HG03097 (cell line): ENCODE results near the gene OGFOD1.
"Not testable (repeated sequence)": the region's sequence is repeated elsewhere in the genome, so short reads cannot be mapped to it uniquely, and the experiment has no call there.

ENCODE experiments used
- ATAC-seq: cut with Tn5 transposase; IDR thresholded peaks from one replicate; pipeline ENCODE4 v1.9.1; 2021; ENCODE audit not compliant: unreplicated experiment, low FRiP score

OGFOD1 gene

DNA sequence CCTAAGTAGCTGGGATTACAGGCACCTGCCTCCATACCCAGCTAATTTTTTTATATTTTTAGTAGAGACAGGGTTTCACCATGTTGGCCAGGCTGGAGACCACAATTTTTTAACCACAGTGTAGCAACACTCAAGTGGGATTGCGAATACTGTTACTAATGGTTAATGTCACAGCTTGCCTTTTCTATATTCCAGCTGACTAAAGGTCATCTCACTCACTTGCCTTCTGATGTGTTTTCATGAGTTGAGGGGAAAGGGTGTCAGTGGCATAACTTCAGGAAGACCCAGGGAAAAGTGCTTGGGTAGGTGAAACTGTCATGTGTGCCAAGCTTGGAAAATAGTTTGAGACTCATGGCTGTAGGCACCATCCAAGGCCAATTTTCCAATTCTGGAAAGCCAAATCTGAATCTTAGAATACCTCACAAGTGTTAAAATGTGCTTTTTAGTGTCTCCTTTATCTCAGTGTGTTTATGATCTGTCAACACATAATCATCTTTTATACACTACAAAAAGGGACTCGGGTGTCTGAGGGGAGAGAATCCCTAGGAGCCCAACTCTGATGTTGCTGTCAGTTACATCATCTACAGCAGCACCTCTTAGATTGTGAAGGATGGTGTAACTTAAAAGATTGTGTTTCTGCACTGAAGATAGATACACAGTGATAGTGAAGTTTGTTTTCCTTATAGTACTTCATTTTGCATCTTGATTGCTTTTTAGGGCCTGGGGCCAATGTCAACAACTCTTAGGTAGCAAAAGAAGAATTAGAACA, 27.1 kb downstream of the OGFOD1 start:
- no peak for ATAC-seq

DNA sequence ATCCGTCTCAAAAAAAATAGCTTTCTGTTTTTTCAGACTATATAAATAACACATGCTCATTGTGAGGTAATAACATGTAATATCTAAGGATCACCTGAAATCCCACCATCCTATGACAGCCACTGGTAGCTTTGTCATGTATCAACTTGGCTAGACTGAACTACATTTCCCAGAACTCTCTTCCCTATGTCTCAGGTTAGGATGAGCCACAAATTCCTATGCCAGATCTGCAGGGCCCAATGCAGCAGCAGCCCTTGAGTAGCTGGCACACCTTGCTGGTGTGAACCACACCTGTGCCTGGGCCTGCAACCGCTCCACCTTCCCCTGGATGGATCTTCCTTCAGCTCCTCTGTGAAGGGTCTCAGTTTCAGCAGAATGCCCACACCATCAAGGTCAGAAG, 28.1 kb downstream of the OGFOD1 start:
- ATAC-seq: no peak

DNA sequence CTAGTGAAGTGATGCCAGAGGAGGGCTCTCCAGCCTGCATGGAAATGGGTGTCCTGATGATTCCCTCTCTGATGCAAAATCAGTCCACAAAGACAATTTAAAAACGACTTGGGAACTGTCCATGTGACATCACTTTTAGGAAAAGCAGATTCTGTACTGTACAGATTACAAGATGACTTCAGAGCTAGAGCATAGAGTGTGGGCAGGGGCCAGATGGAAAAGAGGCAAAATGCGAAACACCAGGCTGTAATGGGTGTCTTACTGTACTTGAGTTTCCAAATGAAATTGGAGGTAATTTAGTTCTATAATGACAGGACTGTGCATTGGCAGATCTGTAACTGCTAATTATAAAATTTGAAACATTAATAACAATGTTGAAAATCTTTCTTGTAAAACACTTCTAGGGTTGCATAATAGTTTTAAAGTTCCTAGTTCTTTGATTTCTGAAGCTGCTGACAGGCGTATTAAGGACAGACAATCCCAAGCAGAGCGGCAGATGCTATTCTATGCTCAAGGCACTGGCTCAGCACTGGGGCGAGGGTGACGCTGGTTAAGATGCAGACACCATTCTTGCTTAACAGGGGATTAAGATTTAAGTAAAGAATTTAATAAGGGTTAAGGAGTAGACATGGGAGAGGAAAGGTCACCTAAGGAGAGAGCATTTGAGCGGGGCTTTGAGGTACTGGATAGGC, 29.6 kb downstream of the OGFOD1 start:
- no peak for ATAC-seq

DNA sequence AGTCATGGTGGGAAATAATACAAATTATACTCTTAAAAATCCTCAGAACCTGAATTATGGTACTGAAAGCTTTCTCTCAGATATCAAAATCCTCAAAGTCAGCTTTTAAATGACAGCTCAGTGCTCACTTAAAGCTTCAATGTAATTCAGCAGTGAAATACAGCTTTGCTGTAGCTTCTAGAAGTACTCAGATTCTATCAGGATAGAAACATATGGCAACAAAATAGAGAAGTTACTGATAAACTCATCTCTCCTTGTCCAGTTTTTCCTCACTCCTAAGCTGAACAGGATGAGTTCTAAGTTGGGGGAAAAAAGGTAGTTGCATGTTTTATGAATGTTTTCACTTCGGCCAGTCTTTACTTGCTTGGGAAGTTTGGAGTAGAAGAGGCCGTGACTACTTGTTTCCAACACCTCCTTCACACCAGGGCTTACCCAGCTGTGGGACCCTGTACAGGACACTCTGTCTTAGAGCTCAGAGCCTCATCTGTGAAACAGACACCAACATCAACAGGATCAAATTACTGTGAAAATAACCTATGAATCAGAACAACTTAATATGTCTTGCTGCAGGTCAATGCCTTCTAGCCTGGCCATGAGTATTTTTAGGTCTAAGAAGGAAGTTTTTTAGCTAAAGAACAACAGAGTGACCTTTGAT, 30.2 kb downstream of the OGFOD1 start:
- ATAC-seq: no peak

DNA sequence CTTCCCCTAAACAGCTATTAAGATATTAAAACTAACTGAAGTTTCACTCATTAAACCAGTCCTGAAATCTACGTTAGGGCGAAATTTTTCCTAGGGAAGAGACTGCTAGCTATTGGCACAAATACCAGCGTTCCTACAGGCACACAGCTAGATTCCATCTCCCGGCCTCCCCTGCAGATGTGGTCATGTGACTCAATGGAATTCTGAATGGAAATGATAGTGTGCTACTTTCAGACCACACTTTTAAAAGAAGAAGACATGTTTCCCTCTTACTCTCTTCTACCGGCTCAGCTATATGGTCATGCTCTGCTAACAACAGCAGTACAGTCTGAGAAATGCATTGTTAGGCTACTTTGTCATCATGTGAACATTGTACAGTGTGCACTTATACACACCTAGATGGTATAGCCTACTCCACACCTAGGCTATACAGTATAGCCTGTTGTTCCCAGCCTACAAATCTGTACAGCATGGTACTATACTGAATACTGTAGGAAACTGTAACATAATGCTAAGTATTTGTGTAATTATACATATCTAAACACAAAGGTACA, 31.4 kb downstream of the OGFOD1 start:
- no peak for ATAC-seq

DNA sequence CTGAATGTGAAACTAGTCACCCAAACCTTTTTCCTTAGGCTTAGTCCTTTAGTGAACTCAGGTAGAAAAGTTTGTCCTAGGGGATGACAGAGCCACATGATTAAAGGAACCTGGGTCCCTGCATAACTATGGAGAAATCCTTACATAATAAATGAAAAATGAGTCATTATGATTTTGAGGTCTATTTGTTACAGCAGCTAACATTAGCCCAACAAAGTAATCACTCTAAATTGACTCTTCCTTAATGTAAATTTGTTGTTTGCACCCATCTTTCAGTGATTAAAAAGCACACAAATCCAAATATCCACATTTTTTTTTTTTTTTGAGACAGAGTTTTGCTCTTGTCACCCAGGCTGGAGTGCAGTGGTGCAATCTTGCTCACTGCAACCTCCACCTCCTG, 32.0 kb downstream of the OGFOD1 start:
- ATAC-seq: no peak

DNA sequence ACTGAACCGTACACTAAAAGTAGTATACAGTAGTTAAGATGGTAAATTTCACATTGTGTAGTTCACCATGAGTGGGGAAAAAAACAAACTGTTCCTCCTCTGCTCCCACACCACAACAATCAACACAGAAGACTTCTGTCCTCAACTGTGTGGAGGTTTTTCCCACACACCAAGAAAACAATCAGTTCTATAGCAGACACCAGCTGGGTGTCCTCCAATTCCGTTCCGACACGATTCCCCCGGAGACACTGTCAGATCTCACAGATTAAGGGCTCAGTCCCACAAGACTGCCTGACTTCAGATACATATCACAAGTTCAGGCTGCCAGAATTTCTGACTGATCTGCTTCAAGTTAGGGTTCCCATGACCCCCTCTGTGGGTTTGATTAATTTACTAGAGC, 36.7 kb downstream of the OGFOD1 start:
- no peak for ATAC-seq

DNA sequence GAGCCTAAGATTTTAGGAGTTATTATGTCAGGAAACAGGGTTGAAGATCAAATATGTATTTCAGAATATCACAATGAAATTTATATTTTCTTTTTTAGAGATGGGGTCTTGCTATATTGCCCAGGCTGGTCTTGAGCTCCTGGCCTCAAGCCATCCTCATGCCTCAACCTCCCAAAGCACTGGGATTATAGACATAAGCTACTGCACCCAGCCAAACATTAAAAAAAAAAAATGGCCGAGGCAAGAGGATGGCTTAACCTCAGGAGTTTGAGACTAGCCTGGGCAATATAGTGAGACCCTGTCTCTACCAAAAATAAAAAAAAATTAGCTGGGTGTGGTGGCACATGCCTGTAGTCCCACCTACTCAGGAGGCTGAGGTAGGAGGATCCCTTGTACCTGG, 37.5 kb downstream of the OGFOD1 start:
- not testable (repeated sequence) for ATAC-seq

DNA sequence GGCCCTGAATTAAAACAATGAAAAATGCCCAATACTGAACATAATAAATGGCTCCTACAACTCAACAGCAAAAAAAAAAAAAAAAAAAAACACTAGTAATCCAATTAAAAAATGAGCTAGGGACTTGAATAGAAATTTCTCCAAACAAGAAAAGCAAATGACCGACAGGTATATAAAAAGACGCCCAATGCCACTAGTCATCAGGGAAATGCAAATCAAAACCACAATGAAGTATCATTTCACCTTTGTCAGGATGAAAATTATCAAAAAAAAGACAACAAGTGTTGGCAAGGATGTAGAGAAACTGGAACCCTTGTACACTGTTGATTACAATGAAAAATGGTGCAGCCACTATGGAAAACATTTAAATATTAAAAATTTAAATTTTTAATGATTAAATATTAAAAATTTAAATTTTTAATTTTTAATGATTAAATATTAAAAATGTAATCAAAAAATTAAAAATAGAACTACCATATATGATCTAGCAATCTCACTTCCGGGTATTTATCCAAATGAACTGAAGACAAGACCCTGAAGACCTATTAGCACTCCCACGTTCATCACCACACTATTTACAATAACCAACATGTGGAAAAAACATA, 40.4 kb downstream of the OGFOD1 start:
- no peak for ATAC-seq

DNA sequence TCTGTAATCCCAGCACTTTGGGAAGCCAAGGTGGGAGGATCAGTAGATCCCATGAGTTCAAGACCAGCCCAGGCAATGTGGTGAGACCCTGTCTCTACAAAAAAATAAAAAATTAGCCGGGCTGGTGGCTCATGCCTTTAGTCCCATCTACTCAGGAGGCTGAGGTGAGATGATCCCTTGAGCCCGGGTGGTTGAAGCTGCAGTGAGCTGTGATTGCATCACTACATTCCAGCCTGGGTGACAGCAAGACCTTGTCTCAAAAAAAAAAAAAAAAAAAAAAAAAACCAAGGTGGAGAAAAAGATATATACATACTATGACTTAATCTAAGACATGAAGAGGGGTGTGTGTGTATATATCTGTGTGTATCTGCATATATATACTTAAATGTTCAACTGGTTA, 41.8 kb downstream of the OGFOD1 start:
- ATAC-seq: no peak

DNA sequence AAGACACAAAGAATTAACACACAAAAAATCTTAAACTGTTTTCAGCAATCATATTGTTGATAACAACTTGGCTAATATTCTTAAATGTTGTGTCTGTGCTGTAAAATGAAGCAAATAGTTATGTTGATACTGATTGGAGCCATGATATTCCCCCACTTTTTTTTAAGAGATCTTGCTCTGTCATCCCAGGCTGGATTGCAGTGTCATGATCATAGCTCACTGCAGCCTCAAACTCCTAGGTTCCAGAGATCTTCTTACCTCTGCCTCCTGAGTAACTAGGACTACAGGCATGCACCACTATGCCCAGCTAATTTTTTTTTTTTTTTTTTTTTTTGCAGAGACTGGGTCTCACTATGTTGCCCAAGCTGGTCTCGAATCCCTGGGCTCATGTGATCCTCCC, 42.5 kb downstream of the OGFOD1 start:
- ATAC-seq: no peak

DNA sequence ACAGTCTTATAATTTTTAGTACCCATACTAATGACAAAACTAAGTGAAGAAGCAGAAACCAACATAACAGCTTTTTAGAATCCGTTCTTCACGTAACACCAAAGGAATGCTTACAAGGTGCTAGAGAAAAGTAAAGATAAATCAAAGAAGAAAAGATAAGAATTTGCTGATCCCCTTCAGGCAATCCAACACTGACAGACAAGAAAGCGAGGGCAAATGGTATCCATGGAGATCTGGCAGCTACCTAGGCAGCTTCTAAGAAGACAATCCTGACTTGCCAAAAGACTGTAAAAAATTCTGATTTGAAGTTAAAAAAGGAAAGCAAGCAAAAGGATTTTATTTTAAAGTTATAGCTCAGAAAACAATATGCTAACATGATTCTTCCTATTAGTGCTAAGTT, 53.8 kb downstream of the OGFOD1 start:
- ATAC-seq: no peak

DNA sequence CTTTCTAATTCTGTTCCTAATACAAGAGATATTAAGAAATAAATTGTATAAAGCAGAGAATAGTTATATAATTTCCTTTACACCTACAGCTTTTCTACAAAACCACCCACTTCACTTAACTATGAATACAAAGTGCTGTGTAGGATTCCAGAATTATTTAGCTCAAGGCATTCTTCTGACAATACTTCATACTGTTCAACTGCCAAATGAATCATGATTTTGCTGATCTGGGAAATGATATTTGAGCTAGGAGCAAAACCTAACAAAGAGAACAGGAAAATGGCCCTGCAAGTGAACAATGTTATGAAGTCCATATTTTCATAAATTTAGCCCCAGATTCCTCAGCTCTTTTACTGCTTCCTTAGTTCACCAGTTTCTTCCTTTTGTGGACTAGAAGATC, 55.6 kb downstream of the OGFOD1 start:
- ATAC-seq: no peak

DNA sequence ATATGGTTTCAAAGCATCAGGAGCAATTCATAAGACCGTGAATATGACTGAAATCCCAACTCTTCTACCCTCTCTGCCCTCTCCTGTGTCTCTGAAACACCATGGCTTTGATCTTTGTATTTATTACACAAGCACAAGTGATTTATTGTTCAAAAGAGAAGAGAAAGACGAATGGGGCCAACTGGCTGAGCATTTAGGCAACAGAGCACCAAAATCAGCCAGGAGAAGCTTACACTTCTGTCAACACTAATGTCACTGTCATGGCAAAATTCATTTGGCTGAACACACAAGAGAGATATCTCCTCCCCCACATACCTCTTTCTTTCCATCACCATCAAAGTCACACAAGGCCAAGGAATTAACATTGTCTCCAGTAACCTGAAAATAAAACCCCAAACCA, 59.2 kb downstream of the OGFOD1 start:
- no peak for ATAC-seq

DNA sequence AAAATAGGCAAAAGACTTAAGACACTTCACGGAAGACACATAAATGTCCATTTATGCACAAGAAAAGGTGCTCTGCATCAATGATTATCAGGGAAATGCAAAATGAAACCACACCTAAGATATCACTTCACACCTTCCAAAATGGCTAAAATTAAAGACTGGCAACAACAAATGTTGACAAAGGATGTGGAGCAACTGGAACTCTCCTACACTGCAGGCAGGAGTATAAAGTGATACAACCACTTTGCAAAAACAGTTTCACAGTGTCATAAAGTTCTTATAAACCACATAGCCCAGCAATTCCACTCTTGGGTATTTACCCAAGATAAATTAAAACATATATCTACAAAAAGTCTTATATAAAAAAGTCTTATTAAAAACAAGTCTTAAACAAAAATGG, 60.7 kb downstream of the OGFOD1 start:
- no peak for ATAC-seq

DNA sequence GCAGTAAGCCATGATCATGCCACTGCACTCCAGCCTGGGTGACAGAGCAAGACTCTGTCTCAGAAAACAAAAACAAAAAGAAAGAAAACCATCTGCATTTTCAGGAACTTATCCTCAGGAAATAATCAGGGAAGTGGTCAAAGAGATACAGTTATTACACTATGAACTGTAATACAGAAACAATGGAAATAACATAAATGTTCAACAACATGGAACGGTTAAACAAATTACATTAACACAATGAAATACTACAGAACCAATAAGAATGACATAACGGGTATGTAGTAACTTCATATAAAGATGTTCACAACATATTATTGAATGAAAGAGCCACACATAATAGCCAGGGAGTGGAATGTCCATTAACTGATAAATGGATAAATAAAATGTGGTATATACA, 61.7 kb downstream of the OGFOD1 start:
- ATAC-seq: no peak

DNA sequence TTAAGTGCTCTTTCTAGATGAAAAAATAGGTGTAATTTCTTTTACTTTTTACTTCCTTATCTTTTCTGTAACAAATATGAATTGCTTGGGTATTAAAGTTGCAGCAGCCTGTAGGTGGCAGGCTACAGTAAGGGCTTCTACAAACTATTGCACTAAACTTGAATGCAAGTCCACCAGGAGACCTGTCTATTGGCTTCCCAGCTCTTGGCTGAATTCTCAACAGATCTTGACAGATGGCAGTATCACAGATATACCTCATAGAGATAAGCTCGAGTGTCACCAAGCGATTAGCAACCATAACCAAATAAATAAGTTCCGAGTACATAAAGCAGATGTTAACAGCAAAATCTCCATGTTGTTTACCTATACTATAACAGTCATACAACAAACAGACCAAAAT, 62.6 kb downstream of the OGFOD1 start:
- ATAC-seq: no peak

DNA sequence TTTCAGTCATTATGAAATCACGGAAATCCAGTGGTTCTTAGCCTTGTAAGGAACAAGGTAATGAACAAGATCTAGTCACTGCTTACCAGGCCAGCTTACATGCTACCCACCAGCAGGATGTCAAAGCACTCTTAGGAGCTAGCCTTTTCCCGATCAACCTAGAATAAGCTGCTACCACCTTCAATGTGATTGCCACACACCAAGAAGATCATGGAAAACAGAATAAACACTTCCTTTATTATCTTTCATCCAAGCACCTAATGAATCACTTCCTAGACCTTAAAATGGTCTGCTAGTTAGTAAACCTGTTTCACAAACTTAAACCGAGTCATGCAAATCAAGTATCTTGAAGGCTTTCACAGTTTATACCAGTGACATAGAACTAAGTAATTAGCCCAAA, 63.5 kb downstream of the OGFOD1 start:
- no peak for ATAC-seq

DNA sequence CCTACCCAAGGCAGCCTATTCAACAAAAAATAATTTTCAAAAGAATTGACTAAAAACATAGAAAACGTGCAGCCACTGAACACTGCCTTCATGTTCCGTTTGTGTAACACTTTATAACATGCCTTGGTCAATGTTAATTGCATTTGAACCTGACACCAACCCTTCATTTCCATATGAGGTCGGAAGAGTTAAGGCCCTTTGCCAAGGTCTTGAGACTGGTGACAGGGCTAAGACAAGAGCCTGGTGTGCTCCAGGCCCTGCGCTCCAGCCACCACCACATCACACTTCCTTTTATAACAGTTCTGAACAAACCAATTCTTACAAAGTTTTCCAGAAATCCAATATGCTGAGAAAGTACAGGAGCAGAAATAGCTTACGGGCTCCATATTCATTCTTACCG, 64.3 kb downstream of the OGFOD1 start:
- no peak for ATAC-seq

DNA sequence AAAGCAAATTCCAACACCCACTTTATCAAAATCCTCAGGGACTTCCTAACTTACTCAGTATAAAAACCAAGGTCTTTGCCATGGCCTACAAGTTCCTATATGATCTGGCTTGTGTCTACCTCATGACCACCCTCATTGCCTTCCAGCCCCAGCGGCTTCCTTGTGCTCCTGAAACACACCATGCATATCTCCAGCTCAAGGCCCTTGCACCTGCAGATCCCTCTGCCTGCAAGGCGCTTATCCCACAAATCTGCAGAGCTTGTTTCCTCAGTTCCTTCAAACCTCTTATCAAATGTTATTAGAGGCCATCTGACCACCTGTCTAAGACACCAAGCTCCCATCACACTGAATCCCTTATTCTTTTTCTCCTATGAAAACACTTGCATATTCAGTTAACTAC, 65.9 kb downstream of the OGFOD1 start:
- ATAC-seq: no peak

DNA sequence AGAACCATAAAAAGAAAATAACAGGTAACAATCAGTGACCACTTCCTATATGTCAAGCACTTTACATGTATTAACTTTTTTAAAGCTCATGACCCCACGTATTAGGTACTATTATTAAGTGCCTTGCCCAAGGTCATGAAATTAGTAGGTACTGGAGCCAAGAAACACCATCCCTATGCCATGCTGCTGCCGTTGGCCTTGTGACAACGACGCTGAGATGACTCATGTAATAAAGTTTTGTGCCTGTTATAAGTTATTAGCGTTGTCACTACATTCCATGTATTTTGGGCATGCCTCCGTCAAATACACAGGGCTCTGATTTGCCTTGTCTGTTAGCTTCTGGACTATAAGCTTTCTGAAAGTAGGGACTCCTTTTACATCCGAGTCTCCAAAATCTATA, 67.1 kb downstream of the OGFOD1 start:
- no peak for ATAC-seq
